Ishikawa (cell line): Measurements from ENCODE around the gene SUGT1.

Experiments used
- CEBPB ChIP-seq: IDR thresholded peaks from 2 replicates; pipeline ENCODE4 v1.6.1; 2012
- CREB1 ChIP-seq: IDR thresholded peaks from 2 replicates; pipeline ENCODE4 v1.6.1; 2012; ENCODE audit warnings: low read depth
- EGR1 ChIP-seq: IDR thresholded peaks from 2 replicates; pipeline ENCODE4 v1.6.1; 2012
- EP300 ChIP-seq: IDR thresholded peaks from 2 replicates; pipeline ENCODE4 v1.6.1; 2012; ENCODE audit warnings: borderline replicate concordance
- FOXM1 ChIP-seq: IDR thresholded peaks from 2 replicates; pipeline ENCODE4 v1.6.1; 2012; ENCODE audit warnings: low read depth, borderline replicate concordance
- MAX ChIP-seq: IDR thresholded peaks from 2 replicates; pipeline ENCODE4 v1.6.1; 2012
- NFIC ChIP-seq: IDR thresholded peaks from 2 replicates; pipeline ENCODE4 v1.6.1; 2012
- RAD21 ChIP-seq: IDR thresholded peaks from 2 replicates; pipeline ENCODE4 v1.6.1; 2012; ENCODE audit warnings: low read depth
- REST ChIP-seq: IDR thresholded peaks from 2 replicates; pipeline ENCODE4 v1.6.1; 2012; ENCODE audit warnings: low read depth, mild to moderate bottlenecking
- TAF1 ChIP-seq: IDR thresholded peaks from 2 replicates; pipeline ENCODE4 v1.6.1; 2012; ENCODE audit warnings: low read depth, mild to moderate bottlenecking
- TCF12 ChIP-seq: IDR thresholded peaks from 2 replicates; pipeline ENCODE4 v1.6.1; 2012; ENCODE audit warnings: low read depth
- TEAD4 ChIP-seq: IDR thresholded peaks from 2 replicates; pipeline ENCODE4 v1.6.1; 2012
- USF1 ChIP-seq: IDR thresholded peaks from 2 replicates; pipeline ENCODE4 v1.6.1; 2012
- YY1 ChIP-seq: IDR thresholded peaks from 2 replicates; pipeline ENCODE4 v1.6.1; 2012; ENCODE audit warnings: low read depth
- ZBTB7A ChIP-seq: IDR thresholded peaks from 2 replicates; pipeline ENCODE4 v1.6.1; 2012; ENCODE audit warnings: low read depth

SUGT1 gene

GRCh38 chr13:52737451-52737850, 84.8 kb downstream of the SUGT1 start:
- TF ChIP-seq FOXM1 (no peak), TEAD4 (no peak), YY1 (no peak), CEBPB (no peak), MAX (no peak), TCF12 (no peak), CREB1 (no peak)

- TF ChIP-seq YY1 (no peak), USF1 (no peak), ZBTB7A (no peak), TAF1 (no peak), MAX (no peak), FOXM1 (no peak), TEAD4 (no peak), CREB1 (no peak), RAD21 (no peak), EP300 (no peak), EGR1 (no peak), TCF12 (no peak), REST (no peak), CEBPB (no peak), NFIC (no peak)
These were observed 85.3 kb downstream of the SUGT1 start for GRCh38 chr13:52737965-52738364.

GRCh38 chr13:52738719-52739467, 86.3 kb downstream of the SUGT1 start:
- TF ChIP-seq USF1 (no peak), EGR1 (no peak), TCF12 (no peak), REST (no peak), FOXM1 (no peak), NFIC (no peak), RAD21 (no peak), TAF1 (no peak), MAX (no peak), CEBPB (no peak), ZBTB7A (no peak), TEAD4 (no peak), CREB1 (no peak), YY1 (no peak)

GRCh38 chr13:52739468-52740071, 86.9 kb downstream of the SUGT1 start, which contains the start of gene CNMD:
CNMD (minus strand) TSS chr13:52739820; CDS start chr13:52739701, 119 bp downstream.
- no peak for TF ChIP-seq MAX
- no peak for TF ChIP-seq TAF1
- TF ChIP-seq USF1 = no peak
- no peak for TF ChIP-seq FOXM1
- TF ChIP-seq ZBTB7A = no peak
- no peak for TF ChIP-seq EGR1
- no peak for TF ChIP-seq REST
- TF ChIP-seq EP300 = no peak
- TF ChIP-seq CEBPB = no peak
- no peak for TF ChIP-seq TEAD4
- no peak for TF ChIP-seq YY1
- no peak for TF ChIP-seq TCF12
- TF ChIP-seq RAD21 = no peak
- TF ChIP-seq CREB1 = no peak
- no peak for TF ChIP-seq NFIC
